Nephron progenitor cell (in vitro differentiated cells): Measurements from ENCODE around the gene NDUFS4.

Source experiments
- DNase-seq: peaks from one replicate; pipeline ENCODE4 v3.0.0; 2021
- H3K27ac Mint-ChIP-seq: 2 replicates; pipeline ENCODE4 v1.8.0; 2021; ENCODE audit warnings: mild to moderate bottlenecking, moderate library complexity, mixed read lengths
- H3K27me3 Mint-ChIP-seq: 2 replicates; pipeline ENCODE4 v1.8.0; 2021; ENCODE audit warnings: mild to moderate bottlenecking, low read depth, mixed read lengths; ENCODE audit not compliant: poor library complexity
- H3K36me3 Mint-ChIP-seq: 2 replicates; pipeline ENCODE4 v1.8.0; 2021; ENCODE audit warnings: low read depth, mixed read lengths
- H3K4me1 Mint-ChIP-seq: 2 replicates; pipeline ENCODE4 v1.8.0; 2021; ENCODE audit warnings: mixed read lengths
- H3K4me3 Mint-ChIP-seq: 2 replicates; pipeline ENCODE4 v1.8.0; 2021; ENCODE audit warnings: mild to moderate bottlenecking, moderate library complexity, mixed read lengths
- H3K9me3 Mint-ChIP-seq: 2 replicates; pipeline ENCODE4 v1.8.0; 2021; ENCODE audit warnings: mild to moderate bottlenecking, moderate library complexity, mixed read lengths
- CTCF ChIP-seq: fragments of 200-600 bp; sonication (generic); IDR thresholded peaks from 2 replicates; pipeline ENCODE4 v1.5.0; 2021; ENCODE audit warnings: antibody characterized with exemption

NDUFS4 gene

GRCh38 chr5:53667621-53668020 lies 107.2 kb downstream of the NDUFS4 start:
- peaks cover 4% of the 10 kb centered on the region for H3K27me3 Mint-ChIP-seq
- H3K27ac Mint-ChIP-seq = no peak overlapping the region
- peaks cover 77% of the 10 kb centered on the region for H3K36me3 Mint-ChIP-seq
- peaks cover 40% of the 10 kb centered on the region for H3K9me3 Mint-ChIP-seq
- TF ChIP-seq CTCF = no peak
- DNase-seq = no peak
- H3K4me3 Mint-ChIP-seq = no peak overlapping the region
- H3K4me1 Mint-ChIP-seq = no peaks in the 10 kb centered on the region

GRCh38 chr5:53671447-53671846 lies 111.0 kb downstream of the NDUFS4 start:
- no peak for DNase-seq
- Mint-ChIP-seq H3K27me3 (no peaks in the 10 kb centered on the region), H3K36me3 (peaks cover 64% of the 10 kb centered on the region), H3K9me3 (peaks cover 6% of the 10 kb centered on the region), H3K27ac (no peak overlapping the region), H3K4me1 (no peaks in the 10 kb centered on the region), H3K4me3 (no peak overlapping the region)
- no peak for TF ChIP-seq CTCF

GRCh38 chr5:53674121-53674520 lies 113.7 kb downstream of the NDUFS4 start:
- Mint-ChIP-seq H3K36me3 (peaks cover 70% of the 10 kb centered on the region), H3K27ac (no peak overlapping the region), H3K27me3 (no peaks in the 10 kb centered on the region), H3K4me3 (no peak overlapping the region), H3K4me1 (peaks cover 9% of the 10 kb centered on the region), H3K9me3 (peaks cover 4% of the 10 kb centered on the region)
- DNase-seq = no peak
- TF ChIP-seq CTCF = no peak

GRCh38 chr5:53677632-53678031 lies 117.2 kb downstream of the NDUFS4 start:
- Mint-ChIP-seq H3K27me3 (no peaks in the 10 kb centered on the region), H3K27ac (no peak overlapping the region), H3K4me3 (no peak overlapping the region), H3K4me1 (peaks cover 9% of the 10 kb centered on the region), H3K36me3 (peaks cover 75% of the 10 kb centered on the region), H3K9me3 (peaks cover 12% of the 10 kb centered on the region)
- no peak for DNase-seq
- no peak for TF ChIP-seq CTCF

- Mint-ChIP-seq H3K36me3 (peaks cover 80% of the 10 kb centered on the region), H3K27me3 (no peaks in the 10 kb centered on the region), H3K27ac (no peak overlapping the region), H3K4me1 (peaks cover 9% of the 10 kb centered on the region), H3K9me3 (peaks cover 14% of the 10 kb centered on the region), H3K4me3 (no peak overlapping the region)
- TF ChIP-seq CTCF = no peak
- no peak for DNase-seq
Observed at GRCh38 chr5:53678981-53679660, 118.7 kb downstream of the NDUFS4 start.

GRCh38 chr5:53681079-53681478 lies 120.6 kb downstream of the NDUFS4 start:
- TF ChIP-seq CTCF = no peak
- Mint-ChIP-seq H3K27ac (no peak overlapping the region), H3K9me3 (peaks cover 24% of the 10 kb centered on the region), H3K4me1 (peaks cover 9% of the 10 kb centered on the region), H3K4me3 (no peak overlapping the region), H3K36me3 (peaks cover 88% of the 10 kb centered on the region), H3K27me3 (no peaks in the 10 kb centered on the region)
- DNase-seq = no peak
